Measurements from ENCODE around the gene ARSA.
A peak's percentile ranks its signal among the peaks of the same experiment; 100 is the strongest.
"Not testable (repeated sequence)": the region's sequence is repeated elsewhere in the genome, so short reads cannot be mapped to it uniquely, and the experiment has no call there.

ARSA gene

DNA sequence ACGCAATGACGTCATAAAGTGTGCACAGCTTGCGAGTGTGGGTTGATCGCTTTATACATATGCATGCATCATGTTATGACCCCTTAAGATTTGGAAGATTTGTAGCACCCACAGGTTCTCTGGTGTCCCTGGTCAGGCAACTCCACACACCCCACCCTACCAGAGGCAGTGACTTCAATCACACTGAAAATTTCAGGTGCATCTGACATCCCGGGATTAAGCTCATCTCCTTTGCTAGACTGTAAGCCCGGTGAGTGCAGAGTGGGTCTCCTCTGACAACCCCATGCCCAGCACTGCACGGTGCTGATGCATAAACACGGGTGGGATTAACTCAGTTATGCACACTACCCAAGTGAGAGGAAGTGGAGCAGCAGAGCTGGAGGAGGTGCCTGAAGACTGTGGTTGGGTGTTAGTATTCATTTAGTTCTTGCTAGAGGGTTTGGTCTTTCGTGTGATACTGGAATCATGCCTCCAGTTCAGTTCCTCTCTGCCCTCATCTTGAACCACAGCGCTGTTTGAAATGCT is 6.5 kb downstream of the ARSA start:
- Histone ChIP-seq H3K9ac (ENCODE audit: low read depth in 1 of 2, low read length in 2 of 2) (peak overlapping the region; percentile 24 to 64), H3K27ac (ENCODE audit: low read depth in 2 of 2, low read length in 2 of 2) (peak overlapping the region; percentile 90 to 98)

DNA sequence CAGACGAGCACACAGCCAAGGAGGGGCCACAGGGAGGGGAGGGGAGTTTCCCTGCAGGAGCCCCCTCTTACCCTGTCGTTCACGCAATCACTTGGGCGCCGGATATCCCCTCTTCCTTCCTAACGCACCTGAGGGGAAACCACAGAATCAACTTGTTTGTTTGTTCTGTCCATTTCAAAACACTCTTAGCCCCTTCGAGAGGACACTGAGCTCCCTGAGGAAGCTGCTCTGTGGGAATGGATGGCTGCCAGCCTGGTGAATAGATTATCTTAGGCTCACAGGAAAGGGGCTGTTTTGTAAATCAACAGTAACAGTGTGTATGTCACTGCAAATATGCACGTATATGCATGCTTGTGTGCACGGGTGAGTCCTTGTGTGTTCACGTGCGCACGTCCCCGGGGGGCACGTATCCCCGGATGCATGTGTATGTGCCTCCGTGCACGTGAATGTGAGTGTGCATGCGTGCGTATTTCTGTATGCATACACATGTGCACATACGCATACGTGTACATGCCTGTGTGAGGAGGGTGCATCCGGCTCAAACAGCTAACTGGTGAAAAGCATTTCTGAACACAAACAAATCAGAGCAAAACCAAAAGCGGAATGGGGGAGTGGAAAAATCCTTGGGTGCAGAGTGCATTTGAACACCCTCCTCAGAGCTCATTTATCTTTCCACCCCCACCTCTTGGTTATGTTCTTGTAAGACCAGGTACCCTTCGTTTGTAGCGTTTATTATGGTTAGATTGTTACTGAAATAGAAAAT is 7.2 kb downstream of the ARSA start:
- H3K36me3 ChIP-seq (ENCODE audit: control insufficient read depth in 2 of 2, insufficient read depth in 2 of 2, low read length in 2 of 2) = no peaks in the 10 kb centered on the region
- no peaks in the 10 kb centered on the region for H3K9me3 ChIP-seq (ENCODE audit: control insufficient read depth in 2 of 2, low read length in 2 of 2)
- H3K27me3 ChIP-seq (ENCODE audit: control insufficient read depth in 2 of 2, insufficient read depth in 2 of 2, low read length in 2 of 2) = no peaks in the 10 kb centered on the region
- peak overlapping the region in 1 of 2 donors; percentile 98 for H3K27ac ChIP-seq (ENCODE audit: low read depth in 2 of 2, low read length in 2 of 2)
- H3K4me3 ChIP-seq (ENCODE audit: low read length in 2 of 2) = peak overlapping the region; percentile 65 to 70
- H3K9ac ChIP-seq (ENCODE audit: low read depth in 1 of 2, low read length in 2 of 2) = peak overlapping the region; percentile 4 to 64
- H3K4me1 ChIP-seq (ENCODE audit: control insufficient read depth in 2 of 2, insufficient read depth in 2 of 2, low read length in 2 of 2) = peaks cover 29 to 30% of the 10 kb centered on the region in 2 donors

More for the DNA sequence above, 6.5 kb downstream of the ARSA start:
- Histone ChIP-seq H3K4me3 (ENCODE audit: low read length in 2 of 2) (peak overlapping the region; percentile 65 to 70), H3K27me3 (ENCODE audit: control insufficient read depth in 2 of 2, insufficient read depth in 2 of 2, low read length in 2 of 2) (no peaks in the 10 kb centered on the region), H3K36me3 (ENCODE audit: control insufficient read depth in 2 of 2, insufficient read depth in 2 of 2, low read length in 2 of 2) (no peaks in the 10 kb centered on the region), H3K4me1 (ENCODE audit: control insufficient read depth in 2 of 2, insufficient read depth in 2 of 2, low read length in 2 of 2) (peaks cover 29 to 30% of the 10 kb centered on the region in 2 donors), H3K9me3 (ENCODE audit: control insufficient read depth in 2 of 2, low read length in 2 of 2) (no peaks in the 10 kb centered on the region)

DNA sequence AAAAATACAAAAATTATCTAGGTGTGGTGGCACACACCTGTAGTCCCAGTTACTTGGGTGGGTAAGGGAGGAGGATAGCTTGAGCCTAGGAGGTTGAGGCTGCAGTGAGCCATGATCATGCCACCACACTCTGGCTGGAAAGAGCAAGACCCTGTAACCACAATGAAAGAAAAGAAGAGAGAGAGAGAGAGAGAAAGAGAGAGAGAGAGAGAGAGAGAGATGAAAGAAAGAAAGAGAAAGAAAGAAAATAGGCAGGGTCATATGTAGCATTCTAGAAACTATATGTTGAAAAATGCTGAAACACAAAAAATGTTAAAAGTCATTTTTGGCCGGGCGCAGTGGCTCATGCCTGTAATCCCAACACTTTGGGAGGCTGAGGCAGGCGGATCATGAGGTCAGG is 13.7 kb downstream of the ARSA start:
- H3K27ac ChIP-seq (ENCODE audit: low read depth in 2 of 2, low read length in 2 of 2); H3K27me3 ChIP-seq (ENCODE audit: control insufficient read depth in 2 of 2, insufficient read depth in 2 of 2, low read length in 2 of 2): not testable (repeated sequence)

DNA sequence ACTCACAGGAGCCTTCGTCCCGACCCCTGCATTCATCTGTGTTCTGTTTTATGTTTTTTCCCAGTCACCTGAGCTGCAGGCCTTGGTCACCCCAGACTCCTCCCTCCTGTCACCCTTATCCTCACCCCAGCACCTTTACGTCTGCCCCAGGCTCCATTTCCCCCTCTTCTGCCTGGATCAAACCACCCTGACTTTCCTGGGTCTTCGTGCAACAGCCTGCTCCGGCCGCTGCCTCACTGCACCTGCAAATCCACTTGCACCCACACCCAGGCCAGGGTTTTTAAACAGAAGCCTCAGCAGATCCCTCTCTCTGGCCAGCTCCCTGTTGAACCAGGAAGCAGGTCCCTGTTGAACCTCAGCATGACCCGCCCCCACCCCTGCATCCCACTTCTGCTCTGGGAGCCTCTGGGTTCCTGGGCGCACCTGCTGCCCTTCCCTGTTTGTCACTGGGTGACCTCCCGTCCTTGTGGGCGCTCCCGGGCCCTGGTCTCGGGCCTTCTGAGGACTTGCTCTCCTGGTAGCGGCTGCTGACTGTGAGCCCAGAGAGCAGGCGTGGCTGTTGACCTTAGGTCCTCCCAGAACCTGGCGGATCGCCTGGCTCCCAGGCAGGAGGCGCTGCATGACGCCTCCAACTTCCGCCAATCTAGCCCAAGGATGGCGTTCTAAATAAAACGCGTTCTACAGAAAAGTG is 14.5 kb downstream of the ARSA start:
- Histone ChIP-seq H3K27me3 (ENCODE audit: control insufficient read depth in 2 of 2, insufficient read depth in 2 of 2, low read length in 2 of 2) (no peaks in the 10 kb centered on the region), H3K27ac (ENCODE audit: low read depth in 2 of 2, low read length in 2 of 2) (peak overlapping the region; percentile 86 to 88), H3K4me3 (ENCODE audit: low read length in 2 of 2) (peak overlapping the region; percentile 6 to 26), H3K4me1 (ENCODE audit: control insufficient read depth in 2 of 2, insufficient read depth in 2 of 2, low read length in 2 of 2) (peaks cover 9 to 12% of the 10 kb centered on the region in 2 donors), H3K9ac (ENCODE audit: low read depth in 1 of 2, low read length in 2 of 2) (peak overlapping the region; percentile 14 to 74), H3K9me3 (ENCODE audit: control insufficient read depth in 2 of 2, low read length in 2 of 2) (no peaks in the 10 kb centered on the region), H3K36me3 (ENCODE audit: control insufficient read depth in 2 of 2, insufficient read depth in 2 of 2, low read length in 2 of 2) (no peaks in the 10 kb centered on the region)

More for the DNA sequence above, 13.7 kb downstream of the ARSA start:
- not testable (repeated sequence) for H3K36me3 ChIP-seq (ENCODE audit: control insufficient read depth in 2 of 2, insufficient read depth in 2 of 2, low read length in 2 of 2); H3K4me3 ChIP-seq (ENCODE audit: low read length in 2 of 2); H3K9ac ChIP-seq (ENCODE audit: low read depth in 1 of 2, low read length in 2 of 2); H3K9me3 ChIP-seq (ENCODE audit: control insufficient read depth in 2 of 2, low read length in 2 of 2)
- peaks cover 9 to 12% of the 10 kb centered on the region in 2 donors for H3K4me1 ChIP-seq (ENCODE audit: control insufficient read depth in 2 of 2, insufficient read depth in 2 of 2, low read length in 2 of 2)

DNA sequence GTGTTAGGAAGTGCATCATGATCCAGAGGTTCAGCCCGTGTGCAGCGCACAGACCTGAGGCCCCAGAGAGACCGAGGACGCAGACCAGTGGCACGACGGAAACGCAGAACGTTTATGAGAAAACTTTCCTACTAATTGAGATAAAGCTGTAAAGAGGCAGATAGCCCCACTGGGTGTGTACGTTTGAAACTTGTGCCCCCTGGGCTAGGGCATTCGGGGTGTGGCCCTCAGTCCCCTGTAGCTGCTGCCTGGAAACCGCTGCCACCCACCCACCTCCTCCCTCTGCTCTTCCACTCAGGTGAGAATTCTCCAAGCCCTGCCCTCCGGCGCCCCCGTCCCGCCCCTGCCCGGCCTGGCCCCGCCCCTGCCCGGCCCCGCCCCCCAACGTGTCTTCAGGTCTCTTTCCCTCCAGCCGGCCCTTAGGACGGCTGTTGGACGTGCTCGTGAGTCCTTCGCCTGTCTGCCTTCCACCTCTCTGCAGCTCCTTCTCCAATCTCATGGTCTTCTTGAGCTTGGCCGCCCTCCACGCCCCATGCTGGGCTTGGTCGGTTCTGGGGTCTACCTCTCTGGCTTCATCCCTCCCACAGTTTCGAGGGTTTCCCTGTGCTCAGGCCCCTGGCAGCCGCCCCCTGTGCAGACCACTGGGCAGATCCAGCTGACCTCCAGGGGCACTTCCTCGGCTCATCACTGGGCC is 15.3 kb downstream of the ARSA start:
- peak overlapping the region; percentile 26 to 74 for H3K9ac ChIP-seq (ENCODE audit: low read depth in 1 of 2, low read length in 2 of 2)

GRCh38 chr22:50612168-50612527 is 15.8 kb downstream of the ARSA start:
- peaks cover 0 to 5% of the 10 kb centered on the region in 2 donors for H3K27me3 ChIP-seq (ENCODE audit: control insufficient read depth in 2 of 2, insufficient read depth in 2 of 2, low read length in 2 of 2)
- H3K9ac ChIP-seq (ENCODE audit: low read depth in 1 of 2, low read length in 2 of 2) = peak overlapping the region in 1 of 2 donors; percentile 26
- peaks cover 9 to 12% of the 10 kb centered on the region in 2 donors for H3K4me1 ChIP-seq (ENCODE audit: control insufficient read depth in 2 of 2, insufficient read depth in 2 of 2, low read length in 2 of 2)
- H3K27ac ChIP-seq (ENCODE audit: low read depth in 2 of 2, low read length in 2 of 2) = no peak overlapping the region
- H3K4me3 ChIP-seq (ENCODE audit: low read length in 2 of 2) = no peak overlapping the region
- no peaks in the 10 kb centered on the region for H3K36me3 ChIP-seq (ENCODE audit: control insufficient read depth in 2 of 2, insufficient read depth in 2 of 2, low read length in 2 of 2)
- H3K9me3 ChIP-seq (ENCODE audit: control insufficient read depth in 2 of 2, low read length in 2 of 2) = no peaks in the 10 kb centered on the region

More for the DNA sequence above, 15.3 kb downstream of the ARSA start:
- H3K4me1 ChIP-seq (ENCODE audit: control insufficient read depth in 2 of 2, insufficient read depth in 2 of 2, low read length in 2 of 2) = peaks cover 9 to 12% of the 10 kb centered on the region in 2 donors
- H3K27me3 ChIP-seq (ENCODE audit: control insufficient read depth in 2 of 2, insufficient read depth in 2 of 2, low read length in 2 of 2) = peaks cover 0 to 4% of the 10 kb centered on the region in 2 donors
- peak overlapping the region; percentile 6 to 31 for H3K4me3 ChIP-seq (ENCODE audit: low read length in 2 of 2)
- no peaks in the 10 kb centered on the region for H3K9me3 ChIP-seq (ENCODE audit: control insufficient read depth in 2 of 2, low read length in 2 of 2)
- no peaks in the 10 kb centered on the region for H3K36me3 ChIP-seq (ENCODE audit: control insufficient read depth in 2 of 2, insufficient read depth in 2 of 2, low read length in 2 of 2)
- peak overlapping the region; percentile 86 to 88 for H3K27ac ChIP-seq (ENCODE audit: low read depth in 2 of 2, low read length in 2 of 2)

DNA sequence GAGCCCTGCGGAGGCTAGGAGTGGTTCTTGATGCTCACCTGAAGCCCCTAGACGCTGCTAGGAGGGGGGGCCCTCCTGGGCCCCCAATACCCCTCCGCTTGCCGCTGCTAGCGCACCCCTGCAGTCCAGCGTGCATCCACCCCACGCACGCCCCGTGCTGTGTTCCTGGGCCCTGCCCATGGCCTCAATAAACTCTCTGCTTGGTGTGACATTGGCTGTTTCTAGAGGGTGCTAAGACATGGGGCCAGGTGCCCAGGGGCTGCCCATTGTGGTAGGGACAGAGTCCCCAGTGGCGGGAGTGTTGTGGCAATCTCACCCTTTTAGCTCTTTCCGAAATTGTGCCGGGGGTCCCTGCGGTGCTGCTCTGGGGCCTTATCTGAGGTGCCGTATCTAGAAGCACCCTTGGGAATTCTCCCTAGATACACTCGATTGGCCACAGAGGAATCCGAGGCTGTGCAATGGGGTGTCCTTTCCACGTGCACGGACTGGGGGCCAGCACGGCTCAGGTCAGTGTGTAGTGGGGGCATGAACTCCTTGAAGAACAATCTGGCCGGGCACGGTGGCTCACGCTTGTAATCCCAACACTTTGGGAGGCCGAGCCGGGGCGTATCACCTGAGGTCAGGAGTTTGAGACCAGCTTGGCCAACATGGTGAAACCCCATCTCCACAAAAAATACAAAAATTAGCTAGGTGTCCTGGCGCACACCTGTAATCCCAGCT is 16.5 kb downstream of the ARSA start:
- H3K9ac ChIP-seq (ENCODE audit: low read depth in 1 of 2, low read length in 2 of 2) = no peak overlapping the region
- H3K27me3 ChIP-seq (ENCODE audit: control insufficient read depth in 2 of 2, insufficient read depth in 2 of 2, low read length in 2 of 2) = peaks cover 0 to 5% of the 10 kb centered on the region in 2 donors

GRCh38 chr22:50610581-50610980 is 17.4 kb downstream of the ARSA start:
- Histone ChIP-seq H3K36me3 (ENCODE audit: control insufficient read depth in 2 of 2, insufficient read depth in 2 of 2, low read length in 2 of 2) (no peaks in the 10 kb centered on the region), H3K4me3 (ENCODE audit: low read length in 2 of 2) (no peak overlapping the region), H3K4me1 (ENCODE audit: control insufficient read depth in 2 of 2, insufficient read depth in 2 of 2, low read length in 2 of 2) (peaks cover 9 to 12% of the 10 kb centered on the region in 2 donors), H3K27ac (ENCODE audit: low read depth in 2 of 2, low read length in 2 of 2) (no peak overlapping the region), H3K9ac (ENCODE audit: low read depth in 1 of 2, low read length in 2 of 2) (no peak overlapping the region), H3K9me3 (ENCODE audit: control insufficient read depth in 2 of 2, low read length in 2 of 2) (no peaks in the 10 kb centered on the region), H3K27me3 (ENCODE audit: control insufficient read depth in 2 of 2, insufficient read depth in 2 of 2, low read length in 2 of 2) (peaks cover 0 to 5% of the 10 kb centered on the region in 2 donors)

More for the DNA sequence above, 16.5 kb downstream of the ARSA start:
- peaks cover 9 to 12% of the 10 kb centered on the region in 2 donors for H3K4me1 ChIP-seq (ENCODE audit: control insufficient read depth in 2 of 2, insufficient read depth in 2 of 2, low read length in 2 of 2)
- no peak overlapping the region for H3K27ac ChIP-seq (ENCODE audit: low read depth in 2 of 2, low read length in 2 of 2)
- H3K9me3 ChIP-seq (ENCODE audit: control insufficient read depth in 2 of 2, low read length in 2 of 2) = no peaks in the 10 kb centered on the region
- no peaks in the 10 kb centered on the region for H3K36me3 ChIP-seq (ENCODE audit: control insufficient read depth in 2 of 2, insufficient read depth in 2 of 2, low read length in 2 of 2)
- no peak overlapping the region for H3K4me3 ChIP-seq (ENCODE audit: low read length in 2 of 2)

DNA sequence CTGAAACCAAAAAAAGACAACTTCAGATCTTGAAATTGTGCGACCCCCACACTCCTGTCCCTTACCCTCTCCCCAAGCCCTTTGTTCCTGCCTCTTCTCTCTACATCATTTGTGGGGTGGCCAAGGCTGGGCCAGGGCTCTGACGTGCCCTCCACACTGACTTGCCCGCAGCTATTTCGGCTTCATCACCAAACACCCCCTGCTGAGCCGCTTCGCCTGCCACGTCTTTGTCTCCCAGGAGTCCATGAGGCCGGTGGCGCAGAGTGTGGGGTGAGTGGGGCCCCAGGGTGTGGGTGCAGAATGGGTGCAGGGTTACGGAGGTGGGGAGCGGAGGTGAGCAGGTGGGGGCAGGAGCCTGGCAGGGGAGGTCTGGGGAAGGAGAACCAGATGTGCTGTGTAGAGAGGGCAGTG is 17.9 kb downstream of the ARSA start:
- Histone ChIP-seq H3K36me3 (ENCODE audit: control insufficient read depth in 2 of 2, insufficient read depth in 2 of 2, low read length in 2 of 2) (no peaks in the 10 kb centered on the region), H3K4me3 (ENCODE audit: low read length in 2 of 2) (no peak overlapping the region), H3K27me3 (ENCODE audit: control insufficient read depth in 2 of 2, insufficient read depth in 2 of 2, low read length in 2 of 2) (peaks cover 0 to 5% of the 10 kb centered on the region in 2 donors), H3K9ac (ENCODE audit: low read depth in 1 of 2, low read length in 2 of 2) (no peak overlapping the region), H3K27ac (ENCODE audit: low read depth in 2 of 2, low read length in 2 of 2) (no peak overlapping the region), H3K9me3 (ENCODE audit: control insufficient read depth in 2 of 2, low read length in 2 of 2) (no peaks in the 10 kb centered on the region), H3K4me1 (ENCODE audit: control insufficient read depth in 2 of 2, insufficient read depth in 2 of 2, low read length in 2 of 2) (peaks cover 9 to 12% of the 10 kb centered on the region in 2 donors)
